HG03432 (cell line): Measurements from ENCODE around the gene PER1.

Experiments
- ATAC-seq: cut with Tn5 transposase; IDR thresholded peaks from one replicate; pipeline ENCODE4 v1.9.1; 2021; ENCODE audit warnings: mild to moderate bottlenecking, moderate library complexity; ENCODE audit not compliant: unreplicated experiment

Gene PER1

DNA sequence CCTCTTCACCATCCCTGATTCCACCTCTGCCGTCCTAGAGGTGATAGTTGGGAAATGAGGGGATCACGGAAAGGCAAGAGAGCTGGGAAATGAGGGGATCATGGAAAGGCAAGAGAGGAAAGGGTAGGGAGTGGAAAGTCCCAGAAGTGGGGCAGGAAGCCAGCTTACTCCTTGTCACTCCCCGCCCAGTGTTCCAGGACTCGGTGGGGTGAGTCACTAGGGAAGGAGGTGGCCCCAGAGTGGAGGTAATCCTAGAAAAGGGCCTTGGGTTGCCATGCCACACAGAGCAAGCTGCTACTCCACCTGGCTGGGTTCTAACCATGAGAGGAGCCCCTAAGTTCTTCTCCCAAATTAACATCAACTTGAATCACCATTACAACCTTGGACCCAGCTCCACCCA, 48.7 kb downstream of the PER1 start:
- no peak for ATAC-seq

DNA sequence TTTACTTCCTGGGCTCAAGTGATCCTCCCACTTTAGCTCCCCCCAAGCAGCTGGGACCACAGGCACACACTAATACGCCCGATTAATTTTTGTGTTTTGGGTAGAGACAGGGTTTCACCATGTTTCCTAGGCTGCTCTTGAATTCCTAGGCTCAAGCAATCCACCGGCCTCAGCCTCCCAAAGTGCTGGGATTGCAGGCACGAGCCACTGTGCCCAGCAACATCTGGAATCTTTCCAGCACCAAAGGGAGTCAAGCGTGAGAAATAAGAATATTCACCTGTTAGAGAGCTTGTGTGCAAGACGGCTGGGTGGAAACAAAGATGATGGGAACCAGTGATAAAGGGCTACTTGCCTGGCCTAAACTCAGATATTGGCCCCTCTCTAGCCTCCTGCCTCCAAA, 50.5 kb downstream of the PER1 start:
- no peak for ATAC-seq

- ATAC-seq: no peak
These were observed 51.4 kb downstream of the PER1 start for GRCh38 chr17:8100763-8101162.

GRCh38 chr17:8100111-8100510, 52.1 kb downstream of the PER1 start:
- ATAC-seq: no peak

DNA sequence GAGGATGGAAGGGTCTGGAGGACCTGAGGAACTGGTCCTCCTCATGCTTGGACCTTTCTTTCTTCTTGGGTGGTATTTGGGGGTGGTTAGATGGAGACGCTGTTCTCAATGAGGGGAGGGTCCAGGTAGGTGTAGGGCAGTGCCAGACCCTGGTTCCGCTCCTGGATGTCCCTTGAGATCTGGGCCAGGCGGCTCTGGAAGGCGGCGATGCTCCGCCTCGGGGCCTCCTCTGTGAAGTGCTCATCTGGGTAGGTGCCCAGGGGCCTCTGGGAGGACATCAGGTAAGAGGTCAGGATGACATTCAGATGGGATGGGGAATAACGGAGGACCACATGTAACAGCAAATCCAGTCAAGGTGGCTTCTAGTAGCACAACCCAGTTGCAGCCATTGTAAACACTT, 55.7 kb downstream of the PER1 start:
- no peak for ATAC-seq

DNA sequence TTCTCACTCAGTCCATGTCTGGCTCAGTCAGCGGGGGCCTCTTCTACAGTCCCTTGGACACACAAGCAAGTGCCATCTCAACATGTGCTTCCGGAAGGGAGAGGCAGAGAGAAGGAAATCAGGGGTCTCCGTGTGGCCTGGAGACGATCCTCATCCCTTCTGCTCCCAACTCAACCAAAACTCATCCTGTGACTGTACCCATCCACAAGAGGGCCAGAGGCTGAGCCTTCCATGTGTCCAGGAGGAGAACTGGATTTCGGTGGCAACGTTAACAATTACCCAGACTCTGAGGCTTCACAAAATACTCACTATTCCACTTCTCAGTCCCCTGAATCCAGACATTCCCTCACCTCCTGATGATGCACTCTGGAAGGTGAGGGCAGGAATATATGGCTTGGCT, 56.8 kb downstream of the PER1 start:
- ATAC-seq: no peak

- ATAC-seq: no peak
These were observed 61.0 kb downstream of the PER1 start for GRCh38 chr17:8091033-8091687.
